ENCODE results near the gene EMCN.
A peak's percentile ranks its signal among the peaks of the same experiment; 100 is the strongest.
"Not testable (repeated sequence)": the region's sequence is repeated elsewhere in the genome, so short reads cannot be mapped to it uniquely, and the experiment has no call there.

EMCN gene

GRCh38 chr4:100380401-100380800 lies 137.4 kb downstream of the EMCN start:
- not testable (repeated sequence) for DNase-seq (ENCODE audit: low spot score)

DNA sequence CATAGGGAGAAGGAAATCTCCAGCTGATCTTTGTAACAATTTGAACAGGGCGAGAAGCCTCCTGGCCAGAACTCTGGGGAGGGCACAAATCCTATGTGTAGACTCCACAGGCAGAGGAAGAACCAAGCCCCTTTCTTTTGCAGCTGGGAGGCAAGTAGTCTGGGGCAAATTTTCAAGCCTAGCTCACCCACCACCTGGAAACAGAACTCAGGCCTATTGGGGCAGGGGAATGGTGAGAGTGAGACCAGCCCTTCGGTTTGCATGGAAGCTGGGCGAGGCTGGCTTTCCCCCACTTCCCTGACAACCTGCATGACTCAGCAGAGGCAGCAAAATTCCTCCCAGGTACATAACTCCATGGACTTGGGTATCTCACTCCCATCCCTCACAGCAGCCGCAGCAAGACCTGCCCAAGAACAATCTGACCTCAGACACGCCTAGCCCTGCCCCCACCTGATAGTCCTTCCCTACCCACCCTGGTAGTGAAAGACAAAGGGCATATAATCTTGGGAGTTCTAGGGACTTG lies 138.2 kb downstream of the EMCN start:
- no peak for DNase-seq (ENCODE audit: low spot score)

- no peak for DNase-seq (ENCODE audit: low spot score)
These were observed 145.4 kb downstream of the EMCN start for GRCh38 chr4:100372432-100372831.

- no peak for DNase-seq (ENCODE audit: low spot score)
These were observed 148.0 kb downstream of the EMCN start for GRCh38 chr4:100369871-100370270.

- DNase-seq (ENCODE audit: low spot score): no peak
These were observed 150.4 kb downstream of the EMCN start for GRCh38 chr4:100367451-100367850.

DNA sequence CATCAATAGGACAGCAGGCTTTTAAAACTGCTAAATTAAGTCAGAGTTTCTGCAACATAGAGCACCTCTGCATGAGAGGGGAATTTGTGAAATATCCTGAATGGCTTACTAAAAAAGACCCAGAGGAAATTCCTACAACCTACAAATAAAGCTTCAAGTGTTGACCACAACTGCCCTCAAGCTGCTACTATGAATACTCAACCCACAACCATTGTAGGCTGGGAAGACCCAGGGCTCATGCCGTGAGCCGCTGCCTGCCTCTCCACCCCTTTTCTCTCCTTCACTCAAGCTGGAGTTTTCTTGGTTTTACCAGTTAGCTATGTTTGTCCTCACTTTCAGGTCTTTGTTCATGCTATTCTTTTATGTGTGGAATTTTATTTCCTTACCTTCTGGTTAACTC lies 151.6 kb downstream of the EMCN start:
- no peak for DNase-seq (ENCODE audit: low spot score)

DNA sequence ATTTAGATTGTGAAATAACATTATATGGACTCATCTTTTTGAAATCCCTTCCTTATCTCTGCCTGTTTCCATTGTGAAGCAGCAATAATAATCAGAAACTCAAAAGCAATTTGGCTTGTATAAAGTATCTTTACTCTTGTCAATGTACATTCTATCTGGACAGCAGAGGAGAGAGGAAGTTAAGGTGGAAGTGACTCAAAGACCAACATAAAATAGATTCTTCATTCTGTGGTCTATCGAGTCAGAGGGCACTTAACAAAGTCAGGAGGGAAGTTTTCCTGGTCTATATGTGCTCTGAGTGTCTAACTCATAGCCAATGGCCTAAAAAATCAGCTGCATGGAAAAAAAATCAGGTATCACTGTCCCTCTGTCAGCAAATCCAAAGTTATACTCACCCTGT lies 155.5 kb downstream of the EMCN start:
- DNase-seq (ENCODE audit: low spot score): no peak

DNA sequence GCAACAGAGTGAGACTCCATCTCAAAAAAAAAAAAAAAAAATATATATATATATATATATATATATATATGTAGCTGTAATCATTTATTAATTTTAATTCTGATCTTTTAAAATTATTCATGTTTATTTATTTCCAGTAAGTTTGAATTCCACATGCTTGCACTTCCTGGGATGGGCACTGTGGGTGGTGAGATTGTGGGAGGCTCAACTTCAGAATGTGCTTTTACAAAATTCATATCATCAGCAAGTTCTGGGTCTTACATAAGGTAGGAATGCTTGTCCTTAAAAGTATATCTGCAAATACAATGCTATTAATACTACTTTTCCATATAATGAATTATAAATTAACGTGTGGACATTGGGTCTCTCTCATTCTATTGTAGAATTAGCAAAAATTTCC lies 156.5 kb downstream of the EMCN start:
- peak; percentile 59 for DNase-seq (ENCODE audit: low spot score)

DNA sequence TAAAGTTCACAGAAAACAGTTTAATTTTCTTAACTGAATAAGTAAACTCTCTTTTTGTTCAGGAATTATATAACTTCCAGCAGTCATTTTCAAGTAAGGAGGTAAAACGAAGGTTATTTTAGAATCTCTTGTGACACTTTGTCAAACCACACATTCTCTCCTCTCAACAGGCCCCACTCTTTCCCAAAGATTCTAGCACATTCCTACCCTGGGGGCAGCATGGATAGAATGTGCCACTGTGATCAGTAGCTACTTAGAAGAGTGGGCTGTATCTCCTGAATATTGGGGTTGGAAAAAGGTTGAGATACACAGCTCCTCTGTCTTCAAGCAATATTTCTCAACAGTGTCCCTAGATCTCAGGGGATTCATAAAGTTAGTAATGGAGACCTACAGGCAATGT lies 157.6 kb downstream of the EMCN start:
- peak; percentile 82 for DNase-seq (ENCODE audit: low spot score)

DNA sequence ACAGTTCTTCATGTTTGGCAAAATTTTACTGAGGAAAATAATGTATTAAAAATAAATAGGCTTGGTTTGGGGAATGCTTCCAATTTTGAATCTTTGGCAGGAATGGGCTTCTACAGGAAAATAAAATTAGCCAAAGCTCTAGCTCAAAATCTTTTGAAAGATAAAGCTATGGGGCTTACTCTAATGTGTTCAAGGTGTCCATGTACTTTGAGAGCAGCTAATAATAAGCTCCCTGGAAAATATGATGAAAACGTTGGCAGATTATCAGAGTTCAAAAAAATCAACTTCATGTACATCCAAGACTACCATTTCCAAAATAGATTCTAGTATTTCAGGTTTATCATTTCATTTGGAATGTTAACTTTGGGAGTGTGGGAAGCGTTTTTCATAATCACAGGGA lies 158.4 kb downstream of the EMCN start:
- peak; percentile 65 for DNase-seq (ENCODE audit: low spot score)

DNA sequence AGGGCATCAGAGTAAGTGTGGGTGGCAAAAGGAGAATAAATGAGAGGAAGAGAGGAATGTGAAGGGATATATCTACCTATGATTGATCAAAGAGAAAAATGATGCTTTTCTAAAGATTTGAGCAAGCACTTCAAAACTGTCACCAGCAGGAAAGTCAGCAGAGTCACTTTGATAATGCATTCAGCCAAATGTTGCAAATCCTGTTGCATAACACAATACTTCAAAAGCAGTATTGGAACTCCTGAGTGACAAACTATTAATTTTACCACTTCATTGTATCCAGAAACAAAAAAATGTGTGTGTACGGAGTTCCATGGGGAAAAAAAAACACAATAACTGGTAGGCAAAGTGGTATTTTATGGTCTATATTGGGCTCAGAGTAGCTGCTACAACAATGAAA lies 160.3 kb downstream of the EMCN start:
- DNase-seq (ENCODE audit: low spot score): no peak

GRCh38 chr4:100356172-100356571 lies 161.7 kb downstream of the EMCN start:
- no peak for DNase-seq (ENCODE audit: low spot score)

DNA sequence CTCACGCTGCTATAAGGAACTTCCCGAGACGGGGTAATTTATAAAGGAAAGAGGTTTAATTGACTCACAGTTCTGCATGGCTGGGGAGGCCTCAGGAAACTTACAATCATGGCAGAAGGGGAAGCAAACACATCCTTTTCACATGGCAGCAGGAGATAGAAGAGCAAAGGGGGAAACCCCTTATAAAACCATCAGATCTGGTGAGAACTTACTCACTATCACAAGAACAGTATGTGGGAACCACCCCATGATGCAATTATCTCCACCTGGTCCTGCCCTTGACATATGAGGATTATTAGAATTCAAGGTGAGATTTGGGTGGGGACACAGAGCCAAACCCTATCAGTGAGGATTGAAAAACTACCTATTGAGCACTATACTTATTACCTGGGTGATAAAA lies 165.5 kb downstream of the EMCN start:
- not testable (repeated sequence) for DNase-seq (ENCODE audit: low spot score)

- DNase-seq (ENCODE audit: low spot score): no peak
These were observed 169.3 kb downstream of the EMCN start for GRCh38 chr4:100348473-100348872.

GRCh38 chr4:100347241-100347640 lies 170.6 kb downstream of the EMCN start:
- no peak for DNase-seq (ENCODE audit: low spot score)

DNA sequence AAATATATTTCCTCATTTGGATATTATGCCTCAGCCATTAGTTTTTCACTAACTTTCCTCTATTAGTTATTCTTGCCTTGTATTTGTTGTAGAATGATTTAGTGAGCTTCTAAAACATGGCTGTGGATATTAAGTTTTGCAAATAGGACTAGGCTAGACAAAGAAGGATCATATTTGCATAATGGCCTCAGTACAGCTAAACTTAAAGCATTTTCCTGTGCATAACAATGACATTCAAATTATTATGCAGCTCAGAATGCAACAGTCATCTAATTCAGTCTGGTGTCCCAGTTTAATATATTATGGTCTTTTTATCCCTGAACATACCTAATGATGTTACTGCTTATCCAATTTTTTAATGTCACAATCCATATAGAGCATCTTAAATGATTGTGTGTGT lies 172.2 kb downstream of the EMCN start:
- DNase-seq (ENCODE audit: low spot score): no peak

Measured in putamen (tissue), 1 donor.